Adrenal gland (tissue), 5 donors: Measurements from ENCODE around the gene NBL1.

ENCODE experiments used
- POLR2A ChIP-seq, 2 donors: fragments of 450-650 bp; IDR thresholded peaks; one replicate each; pipeline ENCODE4 v1.6.1; 2017; ENCODE audit warnings: antibody characterized with exemption in 2 of 2, mild to moderate bottlenecking in 2 of 2, moderate library complexity in 1 of 2
- TF ChIP-seq, protein P1 (sequence below), 6 experiments: fragments of 450-650 bp in 4 of 6; fragments of 200-600 bp in 2 of 6; sonication (generic) in 1 of 6; IDR thresholded peaks; 1 replicate in 5 of 6; 2 replicates in 1 of 6; pipeline versions ENCODE4 v1.5.1 to v1.8.0; 2016 to 2021; ENCODE audit warnings: antibody characterized with exemption in 6 of 6, mild to moderate bottlenecking in 2 of 6, moderate library complexity in 1 of 6
- donor health status: DM: no; HTN: no; CAD: no.

- TF ChIP-seq, protein P1, sequence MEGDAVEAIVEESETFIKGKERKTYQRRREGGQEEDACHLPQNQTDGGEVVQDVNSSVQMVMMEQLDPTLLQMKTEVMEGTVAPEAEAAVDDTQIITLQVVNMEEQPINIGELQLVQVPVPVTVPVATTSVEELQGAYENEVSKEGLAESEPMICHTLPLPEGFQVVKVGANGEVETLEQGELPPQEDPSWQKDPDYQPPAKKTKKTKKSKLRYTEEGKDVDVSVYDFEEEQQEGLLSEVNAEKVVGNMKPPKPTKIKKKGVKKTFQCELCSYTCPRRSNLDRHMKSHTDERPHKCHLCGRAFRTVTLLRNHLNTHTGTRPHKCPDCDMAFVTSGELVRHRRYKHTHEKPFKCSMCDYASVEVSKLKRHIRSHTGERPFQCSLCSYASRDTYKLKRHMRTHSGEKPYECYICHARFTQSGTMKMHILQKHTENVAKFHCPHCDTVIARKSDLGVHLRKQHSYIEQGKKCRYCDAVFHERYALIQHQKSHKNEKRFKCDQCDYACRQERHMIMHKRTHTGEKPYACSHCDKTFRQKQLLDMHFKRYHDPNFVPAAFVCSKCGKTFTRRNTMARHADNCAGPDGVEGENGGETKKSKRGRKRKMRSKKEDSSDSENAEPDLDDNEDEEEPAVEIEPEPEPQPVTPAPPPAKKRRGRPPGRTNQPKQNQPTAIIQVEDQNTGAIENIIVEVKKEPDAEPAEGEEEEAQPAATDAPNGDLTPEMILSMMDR (IDR thresholded peaks at IDR 0.05), result no peak
- no peak for TF ChIP-seq POLR2A (IDR thresholded peaks at IDR 0.05)
Measured at GRCh38 chr1:19612530-19612929, 31.6 kb upstream of the NBL1 start.
